ENCODE data around the gene ST8SIA5.
A peak's percentile ranks its signal among the peaks of the same experiment; 100 is the strongest.

Gene ST8SIA5

GRCh38 chr18:46649071-46649862 is 107.6 kb downstream of the ST8SIA5 start:
- in situ Hi-C loops (cut with MboI; ENCODE audit: low pct_unique_long_range_greater_than_20kb, low sequenced_read_pairs) = no loop called here
- no peak for DNase-seq

DNA sequence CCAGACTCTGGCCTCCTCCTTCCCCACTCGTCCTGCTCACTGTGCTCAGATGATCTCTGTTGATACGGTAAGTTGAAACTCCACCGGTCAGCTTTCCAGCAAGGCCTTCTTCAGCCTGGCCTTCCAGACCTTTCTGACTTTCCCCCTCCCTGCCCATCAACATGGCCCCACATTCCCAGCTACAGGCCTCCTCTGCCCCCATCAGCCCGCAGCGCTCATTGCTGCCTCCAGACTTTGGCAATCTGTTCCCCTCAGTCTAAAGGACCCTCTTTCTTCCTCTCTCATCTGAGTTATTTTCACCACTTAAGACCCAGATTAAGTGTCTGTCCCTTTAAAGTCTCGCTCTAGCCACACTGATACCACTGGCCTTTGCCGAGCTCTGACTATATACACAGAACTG is 110.4 kb downstream of the ST8SIA5 start:
- in situ Hi-C loops (cut with MboI; ENCODE audit: low pct_unique_long_range_greater_than_20kb, low sequenced_read_pairs) = no loop called here
- no peak for DNase-seq

DNA sequence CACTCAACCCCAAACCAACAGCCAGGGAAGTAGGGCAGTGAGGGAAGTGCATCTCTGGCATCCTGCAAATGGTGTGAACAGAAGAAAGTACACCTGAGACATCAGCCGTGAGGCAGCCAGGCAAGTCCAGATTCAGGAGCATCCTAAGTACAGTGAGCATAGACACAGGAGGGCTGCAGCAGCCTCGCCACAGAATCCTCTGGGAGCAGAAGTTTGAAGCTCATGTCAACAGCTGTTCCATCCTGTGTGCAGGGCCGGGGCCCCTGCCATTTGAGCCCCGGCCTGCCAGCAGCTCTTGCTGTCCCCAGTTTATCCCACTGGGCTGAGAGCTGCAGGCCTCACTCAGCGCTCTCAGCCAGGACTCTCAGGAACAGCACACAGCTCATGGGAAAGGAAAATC is 114.3 kb downstream of the ST8SIA5 start:
- in situ Hi-C loops (cut with MboI; ENCODE audit: low pct_unique_long_range_greater_than_20kb, low sequenced_read_pairs) = no loop called here

DNA sequence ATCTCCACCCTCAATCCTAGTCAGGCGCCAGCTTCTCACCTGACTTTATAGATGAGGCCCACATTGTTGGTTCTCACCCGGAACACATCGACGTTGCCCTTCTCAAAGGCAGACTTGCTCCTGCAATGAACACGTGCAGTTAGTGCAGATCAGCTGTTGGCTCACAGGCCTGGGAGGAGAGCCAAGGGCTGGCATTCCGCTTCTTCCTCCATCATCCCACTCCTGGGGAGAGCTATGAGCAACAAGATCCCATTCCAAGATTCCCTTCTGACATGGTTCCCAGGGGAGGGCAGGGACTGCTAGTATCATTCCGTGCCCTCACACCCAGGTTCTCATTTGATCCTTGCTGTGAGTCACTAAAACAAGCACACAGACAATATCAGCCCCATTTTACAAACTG is 114.9 kb downstream of the ST8SIA5 start:
- DNase-seq = no peak
- in situ Hi-C loops (cut with MboI; ENCODE audit: low pct_unique_long_range_greater_than_20kb, low sequenced_read_pairs) = no loop called here

More for the DNA sequence above, 114.3 kb downstream of the ST8SIA5 start:
- no peak for DNase-seq

DNA sequence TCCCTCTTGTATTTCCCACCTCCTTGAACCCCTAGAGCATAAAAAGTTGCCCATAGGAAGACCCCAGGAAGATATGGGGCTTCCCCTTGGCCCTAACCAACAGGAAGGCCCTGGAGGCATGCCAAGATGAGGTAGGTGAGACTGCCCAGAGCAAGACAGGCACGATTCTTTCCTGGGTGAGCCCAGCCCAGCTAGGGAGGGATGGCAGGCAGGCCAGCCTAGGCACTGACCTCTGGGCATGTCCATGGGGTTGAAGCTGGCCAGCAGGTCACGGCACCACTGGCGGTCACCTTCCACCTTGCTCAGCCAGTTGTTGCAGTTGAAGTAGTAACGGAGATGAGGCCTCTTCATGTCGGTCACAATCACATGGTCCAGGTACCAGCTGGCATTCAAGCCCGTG is 117.5 kb downstream of the ST8SIA5 start:
- no peak for DNase-seq
- in situ Hi-C loops (cut with MboI; ENCODE audit: low pct_unique_long_range_greater_than_20kb, low sequenced_read_pairs) = no loop called here

DNA sequence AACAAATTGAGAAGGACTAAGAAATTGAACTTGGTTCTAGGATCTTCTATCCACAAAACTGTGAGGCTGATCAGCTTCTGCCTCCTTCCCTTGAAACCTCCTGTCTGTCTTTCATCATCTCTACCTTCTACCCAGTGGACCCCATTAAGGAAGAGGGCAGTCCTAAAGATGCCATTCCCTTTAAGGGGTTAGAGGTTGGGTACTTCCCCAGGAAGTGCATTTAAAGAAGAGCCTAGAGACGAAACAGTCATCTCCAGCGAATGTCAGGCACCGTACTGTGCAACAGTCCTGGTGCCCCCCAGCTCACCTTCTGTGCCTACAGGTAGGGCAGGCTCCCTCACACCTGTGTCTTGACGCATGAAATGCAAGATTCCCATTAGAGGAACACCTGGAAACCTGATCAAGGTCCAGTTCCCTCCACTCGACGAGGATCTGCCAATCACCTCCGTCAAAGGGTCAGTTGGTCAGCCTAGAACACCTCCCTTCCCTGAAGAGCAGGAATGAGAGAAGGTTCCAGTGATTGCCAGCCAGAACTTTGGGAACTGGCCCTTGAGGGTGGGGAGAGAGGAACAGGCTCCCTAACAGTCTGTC is 120.7 kb downstream of the ST8SIA5 start:
- in situ Hi-C loops (cut with MboI; ENCODE audit: low pct_unique_long_range_greater_than_20kb, low sequenced_read_pairs) = no loop called here
- DNase-seq = no peak

- in situ Hi-C loops (cut with MboI; ENCODE audit: low pct_unique_long_range_greater_than_20kb, low sequenced_read_pairs) = no loop called here
- no peak for DNase-seq
Measured at GRCh38 chr18:46632401-46633071, 124.3 kb downstream of the ST8SIA5 start.

- in situ Hi-C loops (cut with MboI; ENCODE audit: low pct_unique_long_range_greater_than_20kb, low sequenced_read_pairs) = no loop called here
- no peak for DNase-seq
Measured at GRCh38 chr18:46630991-46631390, 125.9 kb downstream of the ST8SIA5 start.

DNA sequence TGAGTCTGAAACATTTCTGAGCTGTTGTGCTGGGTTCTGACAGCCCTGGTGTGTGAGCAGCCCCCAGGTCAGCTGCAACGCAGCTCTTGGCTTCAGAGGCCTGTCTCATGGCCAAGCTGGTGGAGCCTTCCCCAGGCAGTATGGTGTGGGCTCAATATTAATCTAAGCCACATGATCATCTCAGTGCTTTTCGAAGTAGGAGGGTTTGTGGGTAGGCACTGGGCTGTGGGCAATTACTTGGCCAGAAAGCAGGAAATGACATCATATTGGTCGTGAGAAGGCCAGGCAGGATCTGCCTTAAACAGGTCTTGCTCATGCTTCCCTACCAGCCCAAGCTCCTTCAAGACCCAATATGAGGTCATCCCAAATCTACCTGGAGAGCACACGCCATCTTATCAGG is 126.7 kb downstream of the ST8SIA5 start:
- in situ Hi-C loops (cut with MboI; ENCODE audit: low pct_unique_long_range_greater_than_20kb, low sequenced_read_pairs) = no loop called here
- peak; percentile 56 for DNase-seq

DNA sequence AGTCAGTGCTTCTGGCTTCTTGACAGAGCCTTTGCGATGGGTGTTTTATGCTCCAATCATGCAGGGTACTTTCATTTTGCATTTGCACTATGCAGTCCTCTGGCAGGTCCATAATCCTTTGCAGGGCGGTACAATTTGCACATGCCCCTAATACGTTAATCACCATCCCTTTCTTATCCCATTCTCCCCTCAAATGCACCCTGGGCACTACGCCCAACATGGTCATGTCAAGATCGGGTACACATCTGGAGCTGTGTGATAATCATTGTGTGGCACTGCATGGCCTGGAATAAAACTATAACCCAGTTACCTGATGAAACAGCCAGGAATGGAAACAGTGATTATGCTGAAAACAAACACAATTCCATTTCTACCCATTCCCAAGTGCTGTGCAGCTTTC is 127.5 kb downstream of the ST8SIA5 start:
- in situ Hi-C loops (cut with MboI; ENCODE audit: low pct_unique_long_range_greater_than_20kb, low sequenced_read_pairs) = no loop called here
- DNase-seq = no peak

DNA sequence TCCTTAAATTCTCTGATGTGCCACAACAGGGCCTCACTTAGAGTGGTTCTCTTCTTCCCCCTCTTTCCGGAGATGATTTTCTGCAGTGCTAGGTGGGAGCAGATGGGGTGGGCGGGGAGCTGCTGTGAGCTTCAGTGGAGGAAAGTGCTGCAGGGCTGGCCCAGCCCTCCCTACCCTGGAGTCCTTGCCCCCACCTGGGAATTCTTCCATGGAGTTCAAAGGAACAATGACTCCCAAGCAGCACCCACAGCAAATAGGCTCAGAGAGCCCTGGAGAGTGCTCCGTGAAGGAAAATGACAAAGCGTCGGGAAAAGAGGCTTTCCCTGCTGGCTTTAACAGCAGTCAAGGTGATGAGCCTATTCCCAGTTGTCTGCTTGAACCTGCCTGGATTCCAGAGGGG is 128.6 kb downstream of the ST8SIA5 start:
- no peak for DNase-seq
- in situ Hi-C loops (cut with MboI; ENCODE audit: low pct_unique_long_range_greater_than_20kb, low sequenced_read_pairs) = no loop called here

GRCh38 chr18:46627136-46627535 is 129.7 kb downstream of the ST8SIA5 start:
- in situ Hi-C loops (cut with MboI; ENCODE audit: low pct_unique_long_range_greater_than_20kb, low sequenced_read_pairs) = no loop called here
- DNase-seq = no peak

DNA sequence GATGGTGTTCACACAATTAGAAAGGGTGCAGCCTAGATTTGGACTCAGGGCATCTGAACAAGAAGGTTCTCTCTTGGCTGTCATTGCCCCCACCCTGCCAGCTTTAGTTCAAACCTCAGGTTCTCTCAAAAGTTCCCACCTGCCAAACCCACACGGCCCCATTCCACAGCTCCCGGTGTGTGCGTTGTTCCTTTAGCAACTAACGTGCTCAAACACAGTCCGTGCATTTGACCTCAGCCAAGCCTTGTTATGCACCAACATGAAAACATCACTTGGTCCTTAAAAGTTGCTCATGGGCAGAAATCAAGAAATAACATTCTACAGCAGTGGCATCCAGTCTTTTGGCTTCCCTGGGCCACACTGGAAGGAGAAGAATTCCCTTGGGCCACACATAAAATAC is 131.8 kb downstream of the ST8SIA5 start:
- in situ Hi-C loops (cut with MboI; ENCODE audit: low pct_unique_long_range_greater_than_20kb, low sequenced_read_pairs) = no loop called here

GRCh38 chr18:46624127-46624526 is 132.7 kb downstream of the ST8SIA5 start:
- in situ Hi-C loops (cut with MboI; ENCODE audit: low pct_unique_long_range_greater_than_20kb, low sequenced_read_pairs) = no loop called here

More for the DNA sequence above, 131.8 kb downstream of the ST8SIA5 start:
- DNase-seq = no peak

DNA sequence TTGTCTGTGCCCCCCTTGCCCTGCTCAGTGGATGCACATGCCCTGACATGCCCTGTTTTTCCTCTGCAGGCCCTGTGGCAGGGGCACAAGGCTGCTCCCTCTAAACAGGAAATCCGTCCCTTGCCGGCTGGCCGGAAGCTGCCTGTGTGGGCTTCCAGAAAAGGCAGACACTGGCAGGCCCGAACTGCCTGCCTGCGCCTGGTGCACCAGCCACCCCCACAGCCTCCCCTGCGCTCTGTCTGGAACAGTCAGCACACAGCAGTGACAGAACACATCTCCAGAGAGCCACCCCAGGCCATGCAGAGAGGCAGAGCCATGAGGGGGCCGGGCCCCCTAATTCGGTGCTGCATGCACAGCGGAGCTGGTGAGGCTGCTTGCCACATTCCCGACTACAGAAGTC is 133.3 kb downstream of the ST8SIA5 start:
- in situ Hi-C loops (cut with MboI; ENCODE audit: low pct_unique_long_range_greater_than_20kb, low sequenced_read_pairs) = no loop called here
- peak; percentile 88 for DNase-seq

More at GRCh38 chr18:46624127-46624526, 132.7 kb downstream of the ST8SIA5 start:
- DNase-seq = no peak

GRCh38 chr18:46622999-46623398 is 133.9 kb downstream of the ST8SIA5 start:
- DNase-seq = no peak
- in situ Hi-C loops (cut with MboI; ENCODE audit: low pct_unique_long_range_greater_than_20kb, low sequenced_read_pairs) = no loop called here

GRCh38 chr18:46622451-46622850 is 134.4 kb downstream of the ST8SIA5 start:
- peak; percentile 2 for DNase-seq
- in situ Hi-C loops (cut with MboI; ENCODE audit: low pct_unique_long_range_greater_than_20kb, low sequenced_read_pairs) = no loop called here

DNA sequence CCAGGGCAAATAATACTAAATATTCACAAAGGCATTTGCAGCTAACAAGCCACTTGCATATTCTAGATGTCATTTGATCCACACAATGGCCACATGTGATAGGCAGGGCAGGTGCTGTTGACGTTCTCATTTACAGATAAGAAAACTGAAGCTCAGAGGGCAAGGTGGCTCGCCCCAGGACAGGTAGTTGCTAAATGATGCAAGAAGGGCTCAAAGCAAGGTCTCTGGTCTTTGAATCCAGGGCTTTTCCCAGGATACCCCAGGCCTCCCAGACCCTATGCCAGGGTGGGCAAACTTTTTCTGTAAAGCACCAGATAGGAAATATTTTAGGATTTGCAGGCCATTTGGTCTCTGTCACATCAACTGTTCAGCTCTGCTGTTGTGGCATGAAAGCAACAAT is 135.0 kb downstream of the ST8SIA5 start:
- in situ Hi-C loops (cut with MboI; ENCODE audit: low pct_unique_long_range_greater_than_20kb, low sequenced_read_pairs) = no loop called here
- no peak for DNase-seq

DNA sequence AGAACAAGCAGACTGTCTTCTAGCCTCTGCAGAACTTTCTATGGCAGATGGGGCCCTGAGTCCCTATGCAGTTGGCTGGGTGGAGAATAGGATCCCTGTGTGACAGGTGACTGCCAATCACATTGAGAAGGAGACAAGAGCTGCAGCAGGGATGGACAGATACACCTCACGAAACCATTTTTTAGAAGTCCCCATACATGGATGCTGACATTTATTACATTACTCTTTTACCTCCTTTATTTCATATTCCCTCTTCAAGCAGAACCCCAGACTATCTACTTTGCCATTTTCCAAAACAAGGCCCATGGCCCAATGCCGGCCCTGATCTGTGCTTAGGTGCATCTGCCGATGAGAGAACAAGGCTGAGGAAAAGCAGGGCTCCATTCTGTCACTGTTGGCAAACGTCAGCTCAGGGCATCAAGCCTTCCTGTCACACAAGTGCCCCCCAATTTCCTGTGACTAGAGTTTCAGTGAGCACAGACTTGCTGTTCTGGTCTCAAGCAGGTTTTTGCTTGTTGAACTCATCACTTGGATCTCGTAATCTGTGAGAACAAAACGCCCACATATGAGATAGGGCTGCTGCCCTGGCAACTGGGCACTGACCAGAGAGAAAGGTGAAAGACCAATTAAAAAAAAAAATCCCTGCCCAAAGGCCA is 135.6 kb downstream of the ST8SIA5 start:
- in situ Hi-C loops (cut with MboI; ENCODE audit: low pct_unique_long_range_greater_than_20kb, low sequenced_read_pairs) = no loop called here
- DNase-seq = no peak

- in situ Hi-C loops (cut with MboI; ENCODE audit: low pct_unique_long_range_greater_than_20kb, low sequenced_read_pairs) = no loop called here
- no peak for DNase-seq
Measured at GRCh38 chr18:46619559-46619958, 137.3 kb downstream of the ST8SIA5 start.

All from KBM-7 (cell line).